ENCODE results near the gene RCCD1.

- no peak for TF ChIP-seq CTCF (conservative IDR thresholded peaks at IDR 0.05; ENCODE audit: low read depth, low read length)
- no peak for TF ChIP-seq EZH2 (IDR thresholded peaks at IDR 0.05; ENCODE audit: borderline replicate concordance, low read depth, low read length, poor library complexity, severe bottlenecking)
Observed at GRCh38 chr15:90934949-90935751, 19.5 kb upstream of the RCCD1 start, which contains the start of gene UNC45A.

Data from A673 (cell line).